IMR-90 (cell line): ENCODE measurements around the gene UBR4. TPM values are rescaled to one million over a fixed set of nuclear protein-coding genes. Genes with fewer than 3 reads are reported as not detected.

ENCODE experiments used
- ATAC-seq: fragments of 200-7000 bp; cut with Tn5 transposase; 2 replicates; pipeline ENCODE4 v1.9.1; 2020; ENCODE audit warnings: low read depth, mild to moderate bottlenecking, moderate library complexity
- BruUV-seq: library from RNA; stranded (reverse); fragments of 400-500 nt; replicated peaks from 2 replicates; lab custom pipeline; 2021; lab: Mats Ljungman, UMichigan
- CTCF ChIA-PET: fragments of 300-600 bp; formaldehyde crosslinking; extraction: SDS; loops from one replicate; lab custom pipeline; 2021; ENCODE audit warnings: antibody characterized with exemption; lab: Yijun Ruan, JAX
- POLR2A ChIA-PET: fragments of 300-600 bp; sonication (Branson Sonifier 250); formaldehyde crosslinking; loops from one replicate; lab custom pipeline; 2022; ENCODE audit warnings: antibody characterized with exemption; ENCODE audit not compliant: unreplicated experiment; lab: Charles Lee
- DNase-seq: peaks from one replicate; pipeline ENCODE4 v3.0.0; 2013
- H2AFZ ChIP-seq: replicated peaks from 2 replicates; pipeline ENCODE3; 2013; ENCODE audit warnings: low read length, mild to moderate bottlenecking; ENCODE audit not compliant: poor library complexity
- H2AK5ac ChIP-seq: 2 replicates; pipeline ENCODE4 v1.6.1; 2013; ENCODE audit warnings: low read depth, low read length, inconsistent platforms
- H2AK9ac ChIP-seq: replicated peaks from 2 replicates; pipeline ENCODE3; 2013; ENCODE audit warnings: mild to moderate bottlenecking, low read depth, low read length, moderate library complexity; ENCODE audit not compliant: poor library complexity
- H2BK120ac ChIP-seq: 2 replicates; pipeline ENCODE4 v1.6.1; 2013; ENCODE audit warnings: low read depth, low read length, inconsistent platforms
- H2BK15ac ChIP-seq: 3 replicates; pipeline ENCODE4 v1.6.1; 2013; ENCODE audit warnings: low read depth, low read length, inconsistent platforms
- H2BK20ac ChIP-seq: 2 replicates; pipeline ENCODE4 v1.6.1; 2013; ENCODE audit warnings: low read depth, mild to moderate bottlenecking, inconsistent platforms, low read length, moderate library complexity
- H2BK5ac ChIP-seq: 2 replicates; pipeline ENCODE4 v1.6.1; 2013; ENCODE audit warnings: mild to moderate bottlenecking, low read depth, low read length, inconsistent platforms; ENCODE audit not compliant: poor library complexity, severe bottlenecking
- H3K14ac ChIP-seq: replicated peaks from 2 replicates; pipeline ENCODE4 v1.6.1; 2013; ENCODE audit warnings: low read depth, low read length, inconsistent platforms
- H3K18ac ChIP-seq: 2 replicates; pipeline ENCODE4 v1.6.1; 2013; ENCODE audit warnings: low read depth, low read length, control low read depth
- H3K23ac ChIP-seq: 2 replicates; pipeline ENCODE4 v1.6.1; 2013; ENCODE audit warnings: low read depth, low read length, inconsistent platforms
- H3K27ac ChIP-seq: 2 replicates; pipeline ENCODE4 v1.5.1; 2013; ENCODE audit warnings: mild to moderate bottlenecking, control low read depth, low read length; ENCODE audit not compliant: insufficient read depth
- H3K27me3 ChIP-seq: 2 replicates; pipeline ENCODE4 v1.6.1; 2013; ENCODE audit warnings: low read length; ENCODE audit not compliant: control insufficient read depth, insufficient read depth
- H3K36me3 ChIP-seq: 2 replicates; pipeline ENCODE4 v1.6.1; 2013; ENCODE audit warnings: low read length, mixed read lengths; ENCODE audit not compliant: control insufficient read depth, insufficient read depth
- H3K4ac ChIP-seq: 2 replicates; pipeline ENCODE4 v1.6.1; 2013; ENCODE audit warnings: low read depth, low read length, inconsistent platforms
- H3K4me1 ChIP-seq: 2 replicates; pipeline ENCODE4 v1.6.1; 2013; ENCODE audit warnings: low read length, mixed read lengths; ENCODE audit not compliant: control insufficient read depth, insufficient read depth
- H3K4me2 ChIP-seq: 2 replicates; pipeline ENCODE4 v1.6.1; 2013; ENCODE audit warnings: low read depth, mild to moderate bottlenecking, control low read depth, low read length, moderate library complexity
- H3K4me3 ChIP-seq: 2 replicates; pipeline ENCODE4 v1.5.1; 2013; ENCODE audit warnings: low read depth, mild to moderate bottlenecking, control low read depth, low read length, moderate library complexity; ENCODE audit not compliant: insufficient read depth
- H3K56ac ChIP-seq: 2 replicates; pipeline ENCODE4 v1.6.1; 2013; ENCODE audit warnings: low read length, inconsistent platforms; ENCODE audit not compliant: insufficient read depth; ENCODE audit errors: extremely low read depth
- H3K79me1 ChIP-seq, 2 experiments: 2 replicates each; pipeline ENCODE4 v1.6.1; 2013; ENCODE audit warnings: low read length in 2 of 2, inconsistent platforms in 1 of 2, low read depth in 1 of 2
- H3K9ac ChIP-seq: 2 replicates; pipeline ENCODE4 v1.6.1; 2013; ENCODE audit warnings: low read depth, low read length, control low read depth
- H3K9me1 ChIP-seq: 2 replicates; pipeline ENCODE4 v1.6.1; 2013; ENCODE audit warnings: low read length, inconsistent platforms; ENCODE audit not compliant: insufficient read depth
- H3K9me3 ChIP-seq: 2 replicates; pipeline ENCODE4 v1.6.1; 2013; ENCODE audit warnings: low read length; ENCODE audit not compliant: control insufficient read depth, insufficient read depth
- H4K20me1 ChIP-seq: 2 replicates; pipeline ENCODE4 v1.6.1; 2013; ENCODE audit warnings: low read length, inconsistent platforms; ENCODE audit not compliant: insufficient read depth
- H4K5ac ChIP-seq: 2 replicates; pipeline ENCODE4 v1.6.1; 2013; ENCODE audit warnings: mild to moderate bottlenecking, low read depth, low read length, control low read depth
- H4K8ac ChIP-seq, 2 experiments: 2 replicates each; pipeline ENCODE4 v1.6.1; 2013; ENCODE audit warnings: low read depth in 2 of 2, low read length in 2 of 2, control low read depth in 1 of 2, inconsistent platforms in 1 of 2
- H4K91ac ChIP-seq: 2 replicates; pipeline ENCODE4 v1.6.1; 2013; ENCODE audit warnings: low read depth, low read length, inconsistent platforms; ENCODE audit not compliant: insufficient read depth
- WGBS, 2 experiments: methylation state at CpG; one replicate each; pipeline versions ENCODE4 v1.1.5 to v1.1.7; 2013; ENCODE audit warnings: missing lambda C conversion rate in 2 of 2; ENCODE audit not compliant: insufficient read length in 1 of 2; ENCODE audit errors: extremely low coverage in 2 of 2; 5-methylcytosine and 5-hydroxymethylcytosine counted together
- dilution Hi-C: fragments of 300-500 bp; cut with HindIII; formaldehyde crosslinking; loops from one replicate; pipeline ENCODE4 v1.14.3; 2018; ENCODE audit warnings: low sequenced_read_pairs; ENCODE audit not compliant: unreplicated experiment
- in situ Hi-C: fragments of 300-500 bp; cut with MboI; formaldehyde crosslinking; loops from 3 replicates; pipeline ENCODE4 v1.14.3; 2019; ENCODE audit warnings: low sequenced_read_pairs, inconsistent platforms, mixed read lengths
- intact Hi-C: fragments of 100-400 bp; cut with micrococcal nuclease; formaldehyde crosslinking; loops from 2 replicates; pipeline ENCODE4 v1.10.0; 2022
- polyA plus RNA-seq, 3 experiments: library from polyadenylated mRNA; depleted of rRNA; stranded (reverse); fragments of >200 nt; gene quantifications; 2 replicates each; pipeline ENCODE4 v1.2.3, GENCODE V29; 2012; ENCODE audit warnings: low replicate concordance in 1 of 3
- total RNA-seq: library from RNA; depleted of rRNA; stranded (reverse); fragments of >200 nt; gene quantifications from 2 replicates; pipeline ENCODE4 v1.2.3, GENCODE V29; 2012
- TF ChIP-seq, protein P1 (sequence below): fragments of 150-350 bp; IDR thresholded peaks from 2 replicates; pipeline ENCODE4 v1.6.1; 2016; ENCODE audit warnings: low read depth, mild to moderate bottlenecking, low read length, moderate library complexity, borderline replicate concordance

UBR4 gene
- total and polyA plus RNA-seq, 2 of the 4 experiments (the other 2 are of a cell fraction), result 87.8 to 121 TPM

DNA sequence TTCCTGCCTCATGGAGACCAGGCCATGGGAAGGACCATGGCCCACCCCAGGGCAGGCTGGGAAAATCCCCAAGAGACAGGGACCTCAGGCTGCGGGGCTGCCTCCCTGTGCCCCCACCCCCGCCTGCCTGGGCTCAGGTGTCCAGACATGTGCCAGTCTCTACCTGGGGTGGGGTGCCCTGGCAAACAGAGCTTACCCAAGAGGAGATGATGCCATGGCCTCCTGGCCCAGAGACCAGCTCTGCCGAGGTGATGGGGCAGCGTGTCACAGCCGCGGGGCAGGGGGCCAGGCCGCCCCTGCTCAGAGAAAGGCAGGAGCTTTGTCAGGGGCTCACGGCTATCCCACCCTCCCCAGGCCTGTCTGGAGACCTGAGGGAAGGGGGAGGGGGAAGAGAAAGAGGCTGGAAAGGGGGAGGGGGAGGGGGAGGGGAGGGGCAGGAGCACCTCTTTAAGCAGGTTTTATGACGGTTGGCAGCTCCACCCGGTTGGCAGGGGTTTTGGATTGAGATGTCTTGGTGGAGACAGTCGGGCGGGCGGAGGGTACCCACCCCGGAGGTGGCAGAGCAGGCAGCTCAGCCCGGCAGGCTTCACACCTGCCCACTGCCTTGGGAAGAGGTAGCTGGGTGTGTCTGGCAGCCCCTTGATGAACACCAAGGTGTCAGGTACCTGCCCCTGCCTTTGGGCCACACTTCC lies 152.1 kb downstream of the UBR4 start:
- H3K56ac ChIP-seq, result no peak overlapping the region
- no peak overlapping the region for H3K27ac ChIP-seq
- no peak for DNase-seq
- H2BK120ac ChIP-seq, result no peak overlapping the region
- H2AFZ ChIP-seq, result peak overlapping the region; percentile 51
- no peak overlapping the region for H2BK20ac ChIP-seq
- no peak overlapping the region for H2BK5ac ChIP-seq
- no peak overlapping the region for H2BK15ac ChIP-seq
- no peaks in the 10 kb centered on the region for H3K36me3 ChIP-seq
- H3K27me3 ChIP-seq, result peaks cover 47% of the 10 kb centered on the region
- no peak overlapping the region for H4K8ac ChIP-seq
- no peak overlapping the region for H4K5ac ChIP-seq
- no peaks in the 10 kb centered on the region for H3K9me1 ChIP-seq
- POLR2A ChIA-PET, result no interaction called here
- no peak overlapping the region for H3K18ac ChIP-seq
- no peak for ATAC-seq
- H4K20me1 ChIP-seq, result no peaks in the 10 kb centered on the region
- in situ Hi-C loops, result no loop called here
- no peak overlapping the region for H3K23ac ChIP-seq
- intact Hi-C loops, result no loop called here
- H3K9me3 ChIP-seq, result no peaks in the 10 kb centered on the region
- H2AK9ac ChIP-seq, result peak overlapping the region; percentile 13
- WGBS, 2 experiments, result no CpG with 5 or more reads among the region's 15 CpGs
- no peak overlapping the region for H4K91ac ChIP-seq
- no peak overlapping the region for H3K14ac ChIP-seq
- CTCF ChIA-PET, result no interaction called here
- no TSS peak for BruUV-seq
- TF ChIP-seq, protein P1, sequence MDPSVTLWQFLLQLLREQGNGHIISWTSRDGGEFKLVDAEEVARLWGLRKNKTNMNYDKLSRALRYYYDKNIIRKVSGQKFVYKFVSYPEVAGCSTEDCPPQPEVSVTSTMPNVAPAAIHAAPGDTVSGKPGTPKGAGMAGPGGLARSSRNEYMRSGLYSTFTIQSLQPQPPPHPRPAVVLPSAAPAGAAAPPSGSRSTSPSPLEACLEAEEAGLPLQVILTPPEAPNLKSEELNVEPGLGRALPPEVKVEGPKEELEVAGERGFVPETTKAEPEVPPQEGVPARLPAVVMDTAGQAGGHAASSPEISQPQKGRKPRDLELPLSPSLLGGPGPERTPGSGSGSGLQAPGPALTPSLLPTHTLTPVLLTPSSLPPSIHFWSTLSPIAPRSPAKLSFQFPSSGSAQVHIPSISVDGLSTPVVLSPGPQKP, result no peak
- H3K4ac ChIP-seq, result no peak overlapping the region
- H3K4me1 ChIP-seq, result no peaks in the 10 kb centered on the region
- no peaks in the 10 kb centered on the region for H3K79me1 ChIP-seq
- H3K4me3 ChIP-seq, result no peak overlapping the region
- H2AK5ac ChIP-seq, result no peak overlapping the region
- dilution Hi-C loops, result no loop called here
- H3K9ac ChIP-seq, result no peak overlapping the region
- H3K4me2 ChIP-seq, result no peak overlapping the region
